PC-9 (cell line): ENCODE results near the gene ZSCAN25. TPM values are rescaled to one million over a fixed set of nuclear protein-coding genes. Genes with fewer than 3 reads are reported as not detected.
"Not testable (repeated sequence)": the region's sequence is repeated elsewhere in the genome, so short reads cannot be mapped to it uniquely, and the experiment has no call there.

Experiments used
- BruUV-seq: library from RNA; stranded (reverse); fragments of 400-500 nt; replicated peaks from 2 replicates; lab custom pipeline; 2021; lab: Mats Ljungman, UMichigan
- CTCF ChIA-PET: fragments of 300-600 bp; sonication (Branson Sonifier 250); formaldehyde crosslinking; loops from one replicate; lab custom pipeline; 2022; ENCODE audit warnings: antibody characterized with exemption; lab: Charles Lee
- POLR2A ChIA-PET: fragments of 300-600 bp; sonication (Branson Sonifier 250); formaldehyde crosslinking; loops from one replicate; lab custom pipeline; 2022; ENCODE audit warnings: antibody characterized with exemption; ENCODE audit not compliant: unreplicated experiment; lab: Charles Lee
- DNase-seq, 2 experiments: peaks; one replicate each; pipeline versions ENCODE4 v3.0.0 to v3.0.0-alpha.2; 2015 to 2022; ENCODE audit warnings: mixed read lengths in 1 of 2
- H2AFZ ChIP-seq: fragments of 200-600 bp; sonication (generic); 2 replicates; pipeline ENCODE4 v1.8.1; 2017; ENCODE audit warnings: antibody characterized with exemption
- H3F3A ChIP-seq: fragments of 200-600 bp; sonication (generic); 2 replicates; pipeline ENCODE4 v1.8.1; 2017; ENCODE audit warnings: antibody characterized with exemption, mild to moderate bottlenecking, low read depth; ENCODE audit not compliant: insufficient read depth
- H3K27ac ChIP-seq: fragments of 200-600 bp; sonication (generic); 2 replicates; pipeline ENCODE4 v1.6.1; 2016; ENCODE audit warnings: mixed run types
- H3K27me3 ChIP-seq: fragments of 200-600 bp; sonication (generic); 2 replicates; pipeline ENCODE4 v1.6.1; 2016; ENCODE audit warnings: low read depth, mixed run types; ENCODE audit not compliant: insufficient read depth
- H3K36me3 ChIP-seq: fragments of 200-600 bp; sonication (generic); 2 replicates; pipeline ENCODE4 v1.6.1; 2016; ENCODE audit warnings: low read depth, mixed run types
- H3K4me1 ChIP-seq: fragments of 200-600 bp; sonication (generic); replicated peaks from 2 replicates; pipeline ENCODE4 v1.6.1; 2016; ENCODE audit warnings: mixed run types; ENCODE audit not compliant: insufficient read depth
- H3K4me2 ChIP-seq: fragments of 200-600 bp; sonication (generic); 2 replicates; pipeline ENCODE4 v1.6.1; 2017; ENCODE audit warnings: mixed run types
- H3K4me3 ChIP-seq: fragments of 200-600 bp; sonication (generic); 2 replicates; pipeline ENCODE4 v1.6.1; 2016; ENCODE audit warnings: mixed run types
- H3K79me2 ChIP-seq: fragments of 200-600 bp; sonication (generic); 2 replicates; pipeline ENCODE4 v1.6.1; 2017; ENCODE audit warnings: low read depth, mixed run types
- H3K9me2 ChIP-seq: fragments of 200-600 bp; sonication (generic); 2 replicates; pipeline ENCODE4 v1.8.1; 2017; ENCODE audit warnings: mild to moderate bottlenecking; ENCODE audit not compliant: insufficient read depth
- H3K9me3 ChIP-seq: fragments of 200-600 bp; sonication (generic); 2 replicates; pipeline ENCODE4 v1.8.1; 2016; ENCODE audit warnings: low read depth; ENCODE audit not compliant: insufficient read depth
- H4K20me1 ChIP-seq: fragments of 200-600 bp; sonication (generic); 2 replicates; pipeline ENCODE4 v1.8.1; 2017; ENCODE audit not compliant: insufficient read depth
- CTCF ChIP-seq: fragments of 200-600 bp; sonication (generic); conservative IDR thresholded peaks from 2 replicates; pipeline ENCODE4 v1.6.1; 2017; ENCODE audit warnings: mixed run types, antibody characterized with exemption, mild to moderate bottlenecking, moderate library complexity
- EZH2 ChIP-seq: fragments of 200-600 bp; sonication (generic); IDR thresholded peaks from 2 replicates; pipeline ENCODE4 v1.8.0; 2017; ENCODE audit warnings: antibody characterized with exemption, low read depth
- intact Hi-C: fragments of 100-400 bp; cut with micrococcal nuclease; formaldehyde crosslinking; loops from one replicate; pipeline ENCODE4 v1.10.0; 2022; ENCODE audit not compliant: unreplicated experiment
- total RNA-seq: library from RNA; stranded (reverse); gene quantifications from 2 replicates; pipeline ENCODE4 v1.2.3, GENCODE V29; 2021

Gene ZSCAN25
- total RNA-seq, 1 experiment from 2014 or later: 21.8 TPM

GRCh38 chr7:99579956-99580777, 36.6 kb upstream of the ZSCAN25 start:
- no peaks in the 10 kb centered on the region for H3K79me2 ChIP-seq
- no peak overlapping the region for H3K4me2 ChIP-seq
- no peak overlapping the region for H2AFZ ChIP-seq
- intact Hi-C loops: no loop called here
- no peaks in the 10 kb centered on the region for H3K4me1 ChIP-seq
- ChIA-PET CTCF (no interaction called here), POLR2A (no interaction called here)
- H3K9me3 ChIP-seq: no peaks in the 10 kb centered on the region
- H3K4me3 ChIP-seq: no peak overlapping the region
- no peaks in the 10 kb centered on the region for H3K36me3 ChIP-seq
- H3K9me2 ChIP-seq: no peaks in the 10 kb centered on the region
- H3F3A ChIP-seq: no peaks in the 10 kb centered on the region; the same call in 1 of the 2 replicates
- no TSS peak for BruUV-seq
- H3K27ac ChIP-seq: no peak overlapping the region
- H3K27me3 ChIP-seq: peaks cover 25% of the 10 kb centered on the region; the same call in 1 of the 2 replicates
- DNase-seq: no peak
- no peaks in the 10 kb centered on the region for H4K20me1 ChIP-seq
- TF ChIP-seq EZH2: no peak
- no peak for TF ChIP-seq CTCF

- DNase-seq, H3K4me2 ChIP-seq, H3K4me3 ChIP-seq, H3K27ac ChIP-seq, BruUV-seq, H2AFZ ChIP-seq, H4K20me1 ChIP-seq, intact Hi-C loops, H3K9me3 ChIP-seq, H3K4me1 ChIP-seq, CTCF ChIA-PET, H3F3A ChIP-seq, H3K79me2 ChIP-seq, H3K9me2 ChIP-seq, H3K36me3 ChIP-seq: not testable (repeated sequence)
- peaks cover 27% of the 10 kb centered on the region; the same call in 1 of the 2 replicates for H3K27me3 ChIP-seq
- POLR2A ChIA-PET: interaction anchor here (0.7 kb wide), 1 partner anchor 374 kb away, joined by 10 read pairs; no protein-coding TSS in a partner anchor
Measured at GRCh38 chr7:99580778-99581332, 35.9 kb upstream of the ZSCAN25 start.

GRCh38 chr7:99588868-99589267, 27.9 kb upstream of the ZSCAN25 start:
- no peaks in the 10 kb centered on the region for H4K20me1 ChIP-seq
- H3K27ac ChIP-seq: no peak overlapping the region
- ChIA-PET POLR2A (no interaction called here), CTCF (no interaction called here)
- no peak overlapping the region for H3K4me2 ChIP-seq
- intact Hi-C loops: no loop called here
- H3K36me3 ChIP-seq: no peaks in the 10 kb centered on the region
- DNase-seq: no peak
- H3K79me2 ChIP-seq: no peaks in the 10 kb centered on the region
- H2AFZ ChIP-seq: no peak overlapping the region
- H3K27me3 ChIP-seq: peaks cover 35% of the 10 kb centered on the region
- H3K4me3 ChIP-seq: no peak overlapping the region
- TF ChIP-seq EZH2: no peak
- TF ChIP-seq CTCF: no peak
- no peaks in the 10 kb centered on the region for H3F3A ChIP-seq
- H3K4me1 ChIP-seq: no peaks in the 10 kb centered on the region
- no peaks in the 10 kb centered on the region for H3K9me3 ChIP-seq
- no TSS peak for BruUV-seq
- no peaks in the 10 kb centered on the region for H3K9me2 ChIP-seq
